Mesothelial cell of epicardium (in vitro differentiated cells): ENCODE data around the gene MAGEF1. TPM values are rescaled to one million over a fixed set of nuclear protein-coding genes. Genes with fewer than 3 reads are reported as not detected.
A peak's percentile ranks its signal among the peaks of the same experiment; 100 is the strongest.

Experiments
- DNase-seq, 2 experiments: peaks; one replicate each; pipeline ENCODE4 v3.0.0; 2021; ENCODE audit warnings: low spot score in 2 of 2; ENCODE audit not compliant: unreplicated experiment in 2 of 2
- H3K27ac Mint-ChIP-seq: 2 replicates; pipeline ENCODE4 v1.8.0; 2021; ENCODE audit warnings: mixed read lengths
- H3K27me3 Mint-ChIP-seq: 2 replicates; pipeline ENCODE4 v1.8.0; 2021; ENCODE audit warnings: low read depth, mixed read lengths
- H3K36me3 Mint-ChIP-seq: 2 replicates; pipeline ENCODE4 v1.8.0; 2021; ENCODE audit warnings: mixed read lengths
- H3K4me1 Mint-ChIP-seq: 2 replicates; pipeline ENCODE4 v1.8.0; 2021; ENCODE audit warnings: mixed read lengths
- H3K4me3 Mint-ChIP-seq: 2 replicates; pipeline ENCODE4 v1.8.0; 2021; ENCODE audit warnings: mild to moderate bottlenecking, moderate library complexity, mixed read lengths
- H3K9me3 Mint-ChIP-seq: 2 replicates; pipeline ENCODE4 v1.8.0; 2021; ENCODE audit warnings: mixed read lengths
- CTCF ChIP-seq: fragments of 200-600 bp; sonication (generic); IDR thresholded peaks from one replicate; pipeline ENCODE4 v1.5.0; 2021; ENCODE audit warnings: antibody characterized with exemption; ENCODE audit not compliant: unreplicated experiment
- total RNA-seq: library from RNA; stranded (reverse); gene quantifications from 3 replicates; pipeline ENCODE4 v1.2.1, GENCODE V29; 2021

The MAGEF1 gene
- total RNA-seq, 1 donor from 2014 or later = 68.4 TPM

GRCh38 chr3:184682671-184683070 is 29.2 kb downstream of the MAGEF1 start:
- no peaks in the 10 kb centered on the region for H3K27me3 Mint-ChIP-seq
- DNase-seq = no peak
- no peaks in the 10 kb centered on the region for H3K9me3 Mint-ChIP-seq
- TF ChIP-seq CTCF = no peak
- H3K27ac Mint-ChIP-seq = no peak overlapping the region
- H3K36me3 Mint-ChIP-seq = no peaks in the 10 kb centered on the region
- peaks cover 37% of the 10 kb centered on the region for H3K4me1 Mint-ChIP-seq
- no peak overlapping the region for H3K4me3 Mint-ChIP-seq

- DNase-seq = no peak
- Mint-ChIP-seq H3K4me3 (no peak overlapping the region), H3K27me3 (no peaks in the 10 kb centered on the region), H3K9me3 (no peaks in the 10 kb centered on the region), H3K36me3 (no peaks in the 10 kb centered on the region), H3K4me1 (peaks cover 27% of the 10 kb centered on the region), H3K27ac (no peak overlapping the region)
- no peak for TF ChIP-seq CTCF
Measured at GRCh38 chr3:184680385-184681345, 31.2 kb downstream of the MAGEF1 start.

- H3K4me1 Mint-ChIP-seq = peaks cover 21% of the 10 kb centered on the region
- no peaks in the 10 kb centered on the region for H3K27me3 Mint-ChIP-seq
- no peak for TF ChIP-seq CTCF
- peak overlapping the region; percentile 89 for H3K27ac Mint-ChIP-seq
- H3K36me3 Mint-ChIP-seq = no peaks in the 10 kb centered on the region
- no peak for DNase-seq
- no peaks in the 10 kb centered on the region for H3K9me3 Mint-ChIP-seq
- H3K4me3 Mint-ChIP-seq = peak overlapping the region; percentile 8
Measured at GRCh38 chr3:184679056-184679816, 32.6 kb downstream of the MAGEF1 start.

GRCh38 chr3:184678317-184679055 is 33.4 kb downstream of the MAGEF1 start:
- no peaks in the 10 kb centered on the region for H3K9me3 Mint-ChIP-seq
- H3K36me3 Mint-ChIP-seq = no peaks in the 10 kb centered on the region
- H3K27ac Mint-ChIP-seq = peak overlapping the region; percentile 89
- peaks cover 23% of the 10 kb centered on the region for H3K4me1 Mint-ChIP-seq
- H3K27me3 Mint-ChIP-seq = no peaks in the 10 kb centered on the region
- H3K4me3 Mint-ChIP-seq = no peak overlapping the region
- no peak for TF ChIP-seq CTCF
- DNase-seq = no peak
